ENCODE data around the gene RANBP17.
"Not testable (repeated sequence)": the region's sequence is repeated elsewhere in the genome, so short reads cannot be mapped to it uniquely, and the experiment has no call there.

Gene RANBP17

DNA sequence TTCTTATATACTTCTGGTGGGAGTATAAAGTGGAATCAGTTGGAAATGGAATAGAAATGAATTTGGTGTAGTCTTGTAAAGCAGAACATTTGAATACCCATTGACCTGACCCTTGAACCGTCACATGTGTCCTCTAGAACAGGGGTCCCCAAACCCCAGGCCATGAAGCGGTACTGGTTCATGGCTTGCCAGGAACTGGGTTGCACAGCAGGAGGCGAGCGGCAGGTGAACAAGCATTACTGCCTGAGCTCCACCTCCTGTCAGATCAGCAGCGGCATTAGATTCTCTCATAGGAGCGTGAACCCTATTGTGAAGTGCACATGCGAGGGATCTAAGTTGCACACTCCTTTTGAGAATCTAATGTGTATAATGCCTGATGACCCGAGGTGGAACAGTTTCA is 80.0 kb downstream of the RANBP17 start:
- DNase-seq (ENCODE audit: low read depth) = no peak

GRCh38 chr5:170945275-170945674 is 83.5 kb downstream of the RANBP17 start:
- DNase-seq (ENCODE audit: low read depth) = no peak

GRCh38 chr5:170960567-170960966 is 98.7 kb downstream of the RANBP17 start:
- no peak for DNase-seq (ENCODE audit: low read depth)

DNA sequence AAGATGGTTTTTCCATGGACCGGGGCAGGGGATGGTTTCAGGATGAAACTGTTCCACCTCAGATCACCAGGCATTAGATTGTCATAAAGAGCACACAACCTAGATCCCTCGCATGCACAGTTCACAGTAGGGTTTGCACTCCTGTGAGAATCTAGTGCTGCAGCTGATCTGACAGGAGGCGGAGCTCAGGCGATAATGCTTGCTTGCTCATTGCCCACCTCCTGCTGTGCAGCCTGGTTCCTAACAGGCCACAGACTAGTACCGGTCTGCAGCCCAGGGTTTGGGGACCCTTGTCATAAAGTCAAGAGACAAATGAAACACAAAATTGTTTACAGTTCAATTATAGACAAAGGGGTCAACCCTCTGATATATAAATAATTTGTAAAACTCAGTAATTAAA is 101.7 kb downstream of the RANBP17 start:
- no peak for DNase-seq (ENCODE audit: low read depth)

DNA sequence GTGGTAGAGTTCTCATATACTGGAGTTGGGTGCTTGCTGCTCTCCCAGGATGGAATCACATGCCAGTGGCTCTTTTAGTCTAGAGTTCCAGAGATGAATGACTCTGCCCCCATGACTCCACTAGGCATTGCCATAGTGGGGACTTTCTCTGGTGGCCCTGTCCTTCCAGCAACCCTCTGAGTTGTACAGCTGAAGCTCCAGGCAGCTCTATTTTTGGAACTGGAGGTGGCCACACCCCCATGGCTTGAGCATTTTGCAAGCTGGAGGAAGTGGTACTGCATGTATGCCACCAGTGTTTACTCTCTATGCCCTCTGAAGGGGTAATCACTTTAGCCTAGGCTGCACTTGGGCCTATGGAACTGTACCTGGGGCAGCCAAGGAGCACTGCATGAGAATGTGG is 112.6 kb downstream of the RANBP17 start:
- DNase-seq (ENCODE audit: low read depth) = no peak

- not testable (repeated sequence) for DNase-seq (ENCODE audit: low read depth)
Measured at GRCh38 chr5:170980261-170980660, 118.4 kb downstream of the RANBP17 start.

- DNase-seq (ENCODE audit: low read depth) = no peak
Measured at GRCh38 chr5:170985486-170985885, 123.7 kb downstream of the RANBP17 start.

DNA sequence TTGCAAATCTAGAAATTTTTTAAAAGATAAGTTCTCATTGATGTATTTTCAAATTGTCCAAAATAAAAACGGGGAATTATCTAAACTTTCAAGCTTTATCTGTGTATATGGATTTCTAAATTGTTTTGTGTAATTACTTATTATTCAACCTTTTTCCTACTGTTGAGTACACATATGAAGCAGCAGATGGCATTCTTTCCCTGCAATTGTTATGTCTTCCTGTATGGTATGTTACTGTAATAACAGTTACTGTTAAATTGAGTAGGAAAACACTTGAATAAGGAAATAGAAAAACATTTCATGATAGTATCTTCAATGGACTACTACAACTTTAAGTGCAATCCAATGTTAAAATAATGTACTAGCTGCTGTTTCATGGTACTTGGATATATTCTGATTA is 124.8 kb downstream of the RANBP17 start:
- no peak for DNase-seq (ENCODE audit: low read depth)

- DNase-seq (ENCODE audit: low read depth) = no peak
Measured at GRCh38 chr5:170993476-170993875, 131.7 kb downstream of the RANBP17 start.

- DNase-seq (ENCODE audit: low read depth) = no peak
Measured at GRCh38 chr5:171010086-171010485, 148.3 kb downstream of the RANBP17 start.

DNA sequence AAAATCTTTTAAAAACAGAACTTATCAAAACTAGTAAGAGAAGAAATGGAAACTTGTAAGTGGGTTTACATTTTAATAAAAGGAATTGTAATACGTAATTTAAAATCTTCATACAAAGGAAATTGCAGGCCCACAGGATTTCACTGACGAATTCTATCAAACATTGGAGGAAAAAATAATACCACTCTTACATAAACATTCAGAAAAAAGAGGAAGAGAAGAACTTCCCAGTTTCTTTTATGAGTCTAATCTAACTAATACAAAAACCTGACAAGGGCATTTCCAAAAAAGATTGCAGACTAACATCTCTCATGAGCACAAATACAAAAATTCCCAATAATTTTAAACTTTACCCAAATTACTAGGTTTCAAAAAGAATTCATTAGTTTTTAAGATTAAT is 149.0 kb downstream of the RANBP17 start:
- no peak for DNase-seq (ENCODE audit: low read depth)

DNA sequence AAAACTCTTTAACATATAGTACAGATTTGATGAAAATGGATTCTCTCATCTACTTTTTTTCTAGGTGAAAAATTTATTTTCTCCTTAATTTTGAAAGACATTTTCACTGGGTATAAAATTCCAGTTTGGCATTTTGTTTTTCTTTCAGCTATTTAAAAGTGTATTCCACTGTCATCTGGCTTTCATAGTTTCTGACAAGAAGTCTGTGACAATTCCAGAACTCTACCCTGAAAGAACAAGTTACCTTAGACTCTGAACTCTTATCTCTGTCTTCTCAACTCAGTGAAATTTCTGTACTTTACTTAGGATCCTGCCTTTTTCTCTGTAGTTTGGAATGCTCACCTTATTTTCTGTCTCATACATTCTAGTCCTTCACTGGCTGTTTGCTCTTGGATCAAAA is 161.7 kb downstream of the RANBP17 start:
- no peak for DNase-seq (ENCODE audit: low read depth)

GRCh38 chr5:171024084-171024483 is 162.3 kb downstream of the RANBP17 start:
- no peak for DNase-seq (ENCODE audit: low read depth)

DNA sequence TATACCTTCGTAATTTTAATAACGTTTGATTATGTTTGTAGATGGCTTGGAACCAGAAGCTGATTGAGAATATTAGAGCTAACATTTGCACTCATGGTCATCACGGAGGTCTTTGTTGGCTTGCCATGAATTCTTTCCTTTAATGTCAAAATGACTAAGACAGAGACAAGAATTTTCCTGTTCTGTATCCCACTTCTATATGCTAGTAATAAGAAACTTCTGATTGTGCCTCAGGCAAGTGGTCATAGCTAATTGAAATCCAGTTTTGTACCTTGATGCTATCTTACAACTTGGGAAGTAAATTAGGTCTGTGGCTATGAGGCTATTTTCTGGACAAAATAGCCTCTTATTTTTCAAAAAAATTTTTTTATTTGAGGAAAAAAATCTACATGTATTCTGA is 167.6 kb downstream of the RANBP17 start:
- DNase-seq (ENCODE audit: low read depth) = no peak

- no peak for DNase-seq (ENCODE audit: low read depth)
Measured at GRCh38 chr5:171031977-171032376, 170.2 kb downstream of the RANBP17 start.

DNA sequence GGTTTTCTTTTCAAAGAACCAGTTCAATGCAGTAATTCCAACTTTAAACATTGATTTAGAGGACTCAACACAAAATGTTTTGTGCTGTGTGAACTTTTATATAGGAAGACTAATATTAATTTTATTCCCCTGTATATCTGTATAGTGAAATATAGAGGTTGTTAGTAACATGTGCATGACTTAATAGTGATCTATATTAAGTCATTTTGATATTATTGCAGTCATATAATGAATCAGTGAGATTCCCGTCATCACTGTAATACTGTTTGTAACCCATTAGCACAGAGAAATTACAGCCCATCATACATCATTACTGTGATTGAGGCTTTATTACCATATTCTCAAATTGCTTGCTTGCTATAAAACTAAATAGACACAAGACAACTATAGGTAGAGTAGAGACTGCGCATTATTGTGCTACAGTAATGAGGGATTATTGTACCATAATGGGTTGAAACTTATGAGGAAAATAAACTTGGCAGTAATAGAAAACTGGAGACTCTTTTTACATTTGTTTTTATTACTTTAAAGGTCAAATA is 170.7 kb downstream of the RANBP17 start:
- no peak for DNase-seq (ENCODE audit: low read depth)

- DNase-seq (ENCODE audit: low read depth) = not testable (repeated sequence)
Measured at GRCh38 chr5:171041893-171042292, 180.1 kb downstream of the RANBP17 start.

DNA sequence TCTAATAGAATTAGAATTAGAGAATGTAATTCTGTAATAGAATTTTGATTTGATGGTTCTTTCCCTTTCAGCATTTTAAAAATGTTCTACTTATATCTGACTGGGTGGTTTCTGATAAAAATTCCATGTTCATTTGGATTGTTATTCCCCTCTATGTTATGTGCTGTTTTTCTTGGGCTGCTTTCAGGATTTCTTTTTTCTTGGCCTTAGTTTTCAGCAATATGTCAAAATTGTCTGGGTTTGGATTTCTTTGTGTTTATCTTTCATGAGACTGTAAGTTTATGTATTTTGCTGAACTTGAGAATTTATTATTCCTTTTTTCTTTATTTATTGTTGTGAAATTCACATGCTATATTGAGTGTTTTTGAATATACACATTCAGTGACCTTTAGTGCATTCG is 189.1 kb downstream of the RANBP17 start:
- DNase-seq (ENCODE audit: low read depth) = no peak

DNA sequence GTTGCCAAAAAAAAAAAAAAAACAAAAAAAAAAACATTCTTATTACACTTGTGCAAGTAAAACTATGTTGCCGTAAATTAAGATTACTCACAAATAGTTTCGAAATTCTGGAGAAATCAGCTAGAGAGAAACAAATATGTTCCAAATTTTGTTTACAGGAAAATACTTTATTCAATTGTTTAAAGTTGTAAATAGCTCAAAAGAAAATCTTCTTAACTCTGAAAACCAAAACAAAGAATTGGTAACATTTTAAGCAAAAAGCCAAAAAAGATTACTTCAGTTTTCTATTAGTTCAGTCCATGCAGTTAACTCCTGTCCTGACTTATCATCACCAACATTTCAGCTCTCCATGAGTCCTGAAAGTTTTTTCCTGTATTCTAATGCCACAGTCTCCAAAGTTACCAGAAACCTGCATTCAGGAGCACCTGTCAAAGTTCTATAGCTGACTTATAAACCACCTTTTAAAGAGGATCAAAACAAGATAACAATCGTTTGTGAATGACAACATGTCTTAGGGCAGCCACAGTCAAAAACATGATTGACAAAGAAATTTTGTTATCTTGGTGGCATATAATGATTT is 194.1 kb downstream of the RANBP17 start:
- no peak for DNase-seq (ENCODE audit: low read depth)

GRCh38 chr5:171067540-171068130 is 205.8 kb downstream of the RANBP17 start:
- DNase-seq (ENCODE audit: low read depth) = no peak

GRCh38 chr5:171074747-171075146 is 212.9 kb downstream of the RANBP17 start:
- no peak for DNase-seq (ENCODE audit: low read depth)

- DNase-seq (ENCODE audit: low read depth) = no peak
Measured at GRCh38 chr5:171080186-171080938, 218.5 kb downstream of the RANBP17 start.

GRCh38 chr5:171081319-171081718 is 219.5 kb downstream of the RANBP17 start:
- DNase-seq (ENCODE audit: low read depth) = no peak

Data from GM04503 (cell line).